HFF-Myc (cell line): Measurements from ENCODE around the gene PARK7.
"Not testable (repeated sequence)": the region's sequence is repeated elsewhere in the genome, so short reads cannot be mapped to it uniquely, and the experiment has no call there.

Experiments
- DNase-seq: peaks from one replicate; pipeline ENCODE4 v3.0.0-alpha.2; 2011; ENCODE audit warnings: low read depth; ENCODE audit errors: extremely low read depth
- H3K4me3 ChIP-seq: replicated peaks from 2 replicates; pipeline ENCODE4 v1.5.1; 2011; ENCODE audit warnings: low read depth, mild to moderate bottlenecking, control low read depth, low read length
- CTCF ChIP-seq: IDR thresholded peaks from 2 replicates; pipeline ENCODE4 v1.5.1; 2012; ENCODE audit warnings: mild to moderate bottlenecking, low read depth, low read length, control low read depth; ENCODE audit errors: missing control alignments

The PARK7 gene

GRCh38 chr1:7921796-7922195, 39.7 kb upstream of the PARK7 start:
- no peak for TF ChIP-seq CTCF
- DNase-seq = no peak
- H3K4me3 ChIP-seq = no peak overlapping the region

GRCh38 chr1:7922301-7922700, 39.2 kb upstream of the PARK7 start:
- no peak for DNase-seq
- no peak overlapping the region for H3K4me3 ChIP-seq

GRCh38 chr1:7927061-7927460, 34.5 kb upstream of the PARK7 start:
- not testable (repeated sequence) for H3K4me3 ChIP-seq, DNase-seq

More at GRCh38 chr1:7922301-7922700, 39.2 kb upstream of the PARK7 start:
- no peak for TF ChIP-seq CTCF

GRCh38 chr1:7928247-7928646, 33.3 kb upstream of the PARK7 start:
- H3K4me3 ChIP-seq = no peak overlapping the region
- no peak for DNase-seq
- TF ChIP-seq CTCF = no peak

GRCh38 chr1:7929637-7930036, 31.9 kb upstream of the PARK7 start:
- TF ChIP-seq CTCF = no peak
- H3K4me3 ChIP-seq = no peak overlapping the region
- DNase-seq = no peak

- no peak overlapping the region for H3K4me3 ChIP-seq
- no peak for DNase-seq
- TF ChIP-seq CTCF = no peak
These were observed 30.7 kb upstream of the PARK7 start for GRCh38 chr1:7930645-7931445.

GRCh38 chr1:7931446-7931812, 30.1 kb upstream of the PARK7 start:
- no peak for DNase-seq
- no peak overlapping the region for H3K4me3 ChIP-seq
- TF ChIP-seq CTCF = no peak
